Coronary artery (tissue), 2 donors: ENCODE data around the gene F10.

ENCODE experiments used
- DNase-seq: peaks from one replicate; pipeline ENCODE4 v3.0.0-alpha.2; 2017; ENCODE audit warnings: low spot score
- H3K27ac ChIP-seq, 2 donors: fragments of 200-600 bp; sonication (generic); one replicate each; pipeline ENCODE4 v1.5.1; 2016 to 2019
- H3K4me3 ChIP-seq: fragments of 200-600 bp; sonication (generic); 2 replicates; pipeline ENCODE4 v1.5.1; 2016; ENCODE audit warnings: mild to moderate bottlenecking, moderate library complexity
- CTCF ChIP-seq: fragments of 200-600 bp; sonication (generic); IDR thresholded peaks from one replicate; pipeline ENCODE4 v1.5.1; 2019; ENCODE audit warnings: antibody characterized with exemption

Gene F10

GRCh38 chr13:113148940-113149503 is 26.4 kb downstream of the F10 start:
- peak; percentile 67 for DNase-seq
- H3K4me3 ChIP-seq = no peak overlapping the region
- H3K27ac ChIP-seq = no peak overlapping the region
- no peak for TF ChIP-seq CTCF

- Histone ChIP-seq H3K4me3 (no peak overlapping the region), H3K27ac (no peak overlapping the region)
- TF ChIP-seq CTCF = no peak
- DNase-seq = peak; percentile 67
Observed at GRCh38 chr13:113149711-113150549, 27.3 kb downstream of the F10 start.

GRCh38 chr13:113150550-113151365 is 28.2 kb downstream of the F10 start:
- no peak overlapping the region for H3K27ac ChIP-seq
- DNase-seq = peak; percentile 59
- H3K4me3 ChIP-seq = no peak overlapping the region
- TF ChIP-seq CTCF = no peak

- TF ChIP-seq CTCF = no peak
- no peak overlapping the region for H3K27ac ChIP-seq
- no peak overlapping the region for H3K4me3 ChIP-seq
- DNase-seq = peak; percentile 73
Observed at GRCh38 chr13:113151745-113152690, 29.4 kb downstream of the F10 start.

DNA sequence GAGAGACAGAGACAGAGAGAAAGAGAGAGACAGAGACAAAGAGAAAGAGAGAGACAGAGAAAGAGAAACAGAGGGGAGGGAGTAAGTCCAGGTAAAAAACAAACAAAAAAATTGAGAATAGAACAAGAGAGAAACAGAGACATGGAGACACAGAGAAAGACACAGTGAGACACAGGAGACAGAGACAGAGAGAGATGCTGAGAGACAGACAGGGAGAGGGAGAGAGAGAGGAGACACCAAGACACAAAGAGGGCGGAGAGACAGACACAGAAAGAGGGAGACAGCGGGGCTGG is 30.0 kb downstream of the F10 start:
- Histone ChIP-seq H3K27ac (no peak overlapping the region), H3K4me3 (peak overlapping the region; percentile 72)
- no peak for TF ChIP-seq CTCF
- no peak for DNase-seq

GRCh38 chr13:113152984-113153809 is 30.6 kb downstream of the F10 start:
- DNase-seq = peak; percentile 85
- peak overlapping the region; percentile 60 for H3K27ac ChIP-seq
- peak overlapping the region; percentile 72 for H3K4me3 ChIP-seq
- no peak for TF ChIP-seq CTCF
